NCI-H82 treated with DMSO at 0.1 percent for 48 hours (cell line): ENCODE data around the gene ANKIB1.

ENCODE experiments used
- DNase-seq: peaks from one replicate; lab custom pipeline; 2025; ENCODE audit not compliant: unreplicated experiment; lab: John Stamatoyannopoulos, UW

The ANKIB1 gene

GRCh38 chr7:92446869-92447344, 201.1 kb downstream of the ANKIB1 start:
- no peak for DNase-seq

- DNase-seq: peak; percentile 63
Observed at GRCh38 chr7:92447345-92448204, 201.8 kb downstream of the ANKIB1 start, which contains the start of gene GATAD1. GATAD1 (plus strand) TSS chr7:92447482; CDS start chr7:92447730, 248 bp downstream.

GRCh38 chr7:92448205-92448747, 202.5 kb downstream of the ANKIB1 start:
- DNase-seq: peak; percentile 10
